Central memory CD8-positive, alpha-beta T cell (primary cell): Measurements from ENCODE around the gene TAX1BP3.
"Not testable (repeated sequence)": the region's sequence is repeated elsewhere in the genome, so short reads cannot be mapped to it uniquely, and the experiment has no call there.

Experiments
- ATAC-seq: fragments of 150-1000 bp; cut with Tn5 transposase; replicated peaks from 2 replicates; pipeline ENCODE4 v1.10.0; 2022; ENCODE audit warnings: mild to moderate bottlenecking, moderate FRiP score, moderate number of reproducible peaks; ENCODE audit not compliant: poor library complexity, severe bottlenecking; ENCODE audit errors: extremely low read depth
- DNase-seq, 2 donors: peaks; one replicate each; pipeline ENCODE4 v3.0.0; 2021; ENCODE audit warnings: low spot score in 2 of 2
- H3K27ac Mint-ChIP-seq: one replicate; pipeline ENCODE4 v1.8.0; 2022; ENCODE audit warnings: low read depth, mild to moderate bottlenecking, moderate library complexity, mixed read lengths
- H3K27me3 Mint-ChIP-seq: one replicate; pipeline ENCODE4 v1.8.0; 2022; ENCODE audit warnings: mixed read lengths
- H3K36me3 Mint-ChIP-seq: one replicate; pipeline ENCODE4 v1.8.0; 2022; ENCODE audit warnings: mild to moderate bottlenecking, moderate library complexity, mixed read lengths; ENCODE audit not compliant: insufficient read depth
- H3K4me1 Mint-ChIP-seq: one replicate; pipeline ENCODE4 v1.8.0; 2022; ENCODE audit warnings: mixed read lengths
- H3K4me3 Mint-ChIP-seq: one replicate; pipeline ENCODE4 v1.8.0; 2022; ENCODE audit warnings: mild to moderate bottlenecking, moderate library complexity, mixed read lengths
- H3K9me3 Mint-ChIP-seq: one replicate; pipeline ENCODE4 v1.8.0; 2022; ENCODE audit warnings: mixed read lengths

Gene TAX1BP3

GRCh38 chr17:3668279-3669084 is at the start of gene TAX1BP3, which contains the start of gene EMC6:
TSS of gene TAX1BP3 (minus strand) at chr17:3668578. CDS start at chr17:3668526, 52 bp downstream.
TSS of gene EMC6 (plus strand) at chr17:3668812. CDS start at chr17:3669147, 335 bp downstream.
- ATAC-seq: peak; percentile 96
- peaks cover 22% of the 10 kb centered on the region for H3K4me1 Mint-ChIP-seq
- DNase-seq: peak; percentile 99 to 100
- peak within 1 kb of the TSS; percentile 95 for H3K27ac Mint-ChIP-seq
- H3K36me3 Mint-ChIP-seq: peaks cover 15% of the 10 kb centered on the region
- no peaks in the 10 kb centered on the region for H3K27me3 Mint-ChIP-seq
- H3K4me3 Mint-ChIP-seq: peak within 1 kb of the TSS; percentile 95
- H3K9me3 Mint-ChIP-seq: no peaks in the 10 kb centered on the region

DNA sequence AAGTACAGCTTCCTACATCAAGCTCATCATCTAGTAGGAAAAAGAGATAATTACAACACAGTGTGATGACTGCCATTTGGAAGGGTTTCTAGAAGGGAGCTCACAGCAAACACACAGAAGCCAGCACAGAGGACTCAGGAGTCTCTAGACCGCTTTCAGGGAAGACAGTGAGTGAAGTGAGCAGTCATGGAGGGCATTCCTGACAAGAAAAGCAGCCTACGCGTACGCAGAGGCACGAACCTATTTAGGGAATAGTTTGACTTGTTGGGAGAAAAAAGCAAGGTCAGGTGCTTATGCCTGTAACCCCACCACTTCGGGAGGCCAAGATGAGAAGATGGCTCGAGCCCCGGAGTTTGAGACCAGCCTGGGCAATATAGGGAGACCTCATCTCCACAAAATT is 46.9 kb upstream of the TAX1BP3 start:
- Mint-ChIP-seq H3K27me3 (no peaks in the 10 kb centered on the region), H3K27ac (peak overlapping the region; percentile 58), H3K36me3 (peaks cover 46% of the 10 kb centered on the region), H3K4me1 (peaks cover 43% of the 10 kb centered on the region), H3K4me3 (no peak overlapping the region), H3K9me3 (no peaks in the 10 kb centered on the region)
- DNase-seq: no peak
- no peak for ATAC-seq

GRCh38 chr17:3712811-3713463 is 44.6 kb upstream of the TAX1BP3 start:
- H3K4me3 Mint-ChIP-seq: peak overlapping the region; percentile 50
- H3K4me1 Mint-ChIP-seq: peaks cover 43% of the 10 kb centered on the region
- H3K9me3 Mint-ChIP-seq: no peaks in the 10 kb centered on the region
- no peaks in the 10 kb centered on the region for H3K27me3 Mint-ChIP-seq
- DNase-seq (no peak), ATAC-seq (no peak)
- peak overlapping the region; percentile 60 for H3K27ac Mint-ChIP-seq
- peaks cover 32% of the 10 kb centered on the region for H3K36me3 Mint-ChIP-seq

GRCh38 chr17:3710951-3711383 is 42.6 kb upstream of the TAX1BP3 start:
- H3K9me3 Mint-ChIP-seq: no peaks in the 10 kb centered on the region
- H3K36me3 Mint-ChIP-seq: peaks cover 22% of the 10 kb centered on the region
- H3K4me3 Mint-ChIP-seq: peak overlapping the region; percentile 61
- peaks cover 33% of the 10 kb centered on the region for H3K4me1 Mint-ChIP-seq
- no peaks in the 10 kb centered on the region for H3K27me3 Mint-ChIP-seq
- DNase-seq (peak in 1 of 2 donors; percentile 79), ATAC-seq (peak; percentile 98)
- peak overlapping the region; percentile 35 for H3K27ac Mint-ChIP-seq

DNA sequence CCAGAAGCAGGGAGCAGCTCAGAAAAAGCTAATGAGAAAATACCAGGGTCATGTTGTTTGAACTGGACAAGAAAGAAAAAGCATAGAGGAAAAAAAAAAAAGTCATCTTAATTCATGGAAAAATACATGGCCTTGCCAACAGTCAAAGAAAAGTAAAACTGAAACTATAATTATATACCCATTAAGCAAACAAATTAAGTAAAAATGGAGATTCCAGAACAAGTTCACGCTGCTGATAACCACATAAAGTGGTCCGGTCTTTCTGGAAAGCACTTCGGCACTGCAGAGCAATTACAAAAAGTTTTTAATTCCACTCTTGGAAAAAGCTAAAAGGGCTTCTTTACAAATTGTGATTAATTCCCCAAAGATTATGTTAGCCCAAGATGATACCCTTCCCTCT is 40.0 kb upstream of the TAX1BP3 start:
- Mint-ChIP-seq H3K4me1 (peaks cover 39% of the 10 kb centered on the region), H3K27me3 (no peaks in the 10 kb centered on the region), H3K36me3 (peaks cover 7% of the 10 kb centered on the region), H3K27ac (no peak overlapping the region), H3K9me3 (no peaks in the 10 kb centered on the region), H3K4me3 (no peak overlapping the region)
- DNase-seq (no peak), ATAC-seq (no peak)

DNA sequence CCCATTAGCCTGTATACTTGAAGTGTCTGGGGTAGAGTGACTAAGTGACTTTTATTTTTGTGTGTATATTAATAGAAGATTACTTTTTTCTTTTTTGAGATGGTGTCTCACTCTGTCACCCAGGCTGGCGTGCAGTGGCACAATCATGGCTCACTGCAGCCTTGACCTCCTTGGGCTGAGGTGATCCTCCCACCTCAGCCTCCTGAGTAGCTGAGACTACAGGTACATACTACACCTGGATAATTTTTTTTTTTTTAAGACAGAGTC is 37.3 kb upstream of the TAX1BP3 start:
- H3K4me1 Mint-ChIP-seq: peaks cover 17% of the 10 kb centered on the region
- H3K27me3 Mint-ChIP-seq, H3K36me3 Mint-ChIP-seq, DNase-seq, H3K9me3 Mint-ChIP-seq, ATAC-seq, H3K4me3 Mint-ChIP-seq, H3K27ac Mint-ChIP-seq: not testable (repeated sequence)

- H3K4me1 Mint-ChIP-seq: peaks cover 14% of the 10 kb centered on the region
- no peaks in the 10 kb centered on the region for H3K36me3 Mint-ChIP-seq
- no peaks in the 10 kb centered on the region for H3K27me3 Mint-ChIP-seq
- H3K4me3 Mint-ChIP-seq: no peak overlapping the region
- no peak for ATAC-seq
- H3K9me3 Mint-ChIP-seq: no peaks in the 10 kb centered on the region
- H3K27ac Mint-ChIP-seq: no peak overlapping the region
- no peak for DNase-seq
These were observed 36.7 kb upstream of the TAX1BP3 start for GRCh38 chr17:3704931-3705717.

GRCh38 chr17:3702041-3702539 is 33.7 kb upstream of the TAX1BP3 start:
- H3K36me3 Mint-ChIP-seq, ATAC-seq, H3K27ac Mint-ChIP-seq, H3K27me3 Mint-ChIP-seq, H3K4me3 Mint-ChIP-seq, DNase-seq, H3K9me3 Mint-ChIP-seq: not testable (repeated sequence)
- peaks cover 14% of the 10 kb centered on the region for H3K4me1 Mint-ChIP-seq

- Mint-ChIP-seq H3K4me3 (no peak overlapping the region), H3K9me3 (no peaks in the 10 kb centered on the region), H3K36me3 (peaks cover 2% of the 10 kb centered on the region), H3K27ac (no peak overlapping the region), H3K4me1 (peaks cover 8% of the 10 kb centered on the region), H3K27me3 (no peaks in the 10 kb centered on the region)
- DNase-seq (no peak), ATAC-seq (no peak)
These were observed 31.6 kb upstream of the TAX1BP3 start for GRCh38 chr17:3699951-3700350.

GRCh38 chr17:3698139-3698538 is 29.8 kb upstream of the TAX1BP3 start:
- H3K27ac Mint-ChIP-seq: no peak overlapping the region

DNA sequence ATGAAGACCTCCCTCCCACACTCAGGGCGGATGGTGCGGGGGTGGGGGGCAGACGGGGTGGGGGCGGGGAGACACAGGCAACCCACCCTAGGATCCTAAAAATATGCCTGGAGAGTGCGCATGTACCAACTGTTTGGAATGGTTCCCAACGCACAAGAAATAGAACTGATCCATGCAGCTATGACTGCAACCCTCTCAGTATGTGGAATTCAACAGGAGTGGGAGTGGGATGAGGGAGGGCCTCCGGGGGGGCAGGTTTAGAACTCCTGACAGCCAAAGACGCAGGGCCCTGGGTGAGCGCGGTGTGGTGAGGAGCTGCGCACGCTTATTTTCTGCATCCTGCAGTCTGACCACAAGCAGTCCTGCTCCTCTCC is 28.7 kb upstream of the TAX1BP3 start:
- ATAC-seq (no peak), DNase-seq (no peak)
- Mint-ChIP-seq H3K9me3 (no peaks in the 10 kb centered on the region), H3K27ac (no peak overlapping the region), H3K4me3 (no peak overlapping the region), H3K27me3 (no peaks in the 10 kb centered on the region), H3K36me3 (peaks cover 7% of the 10 kb centered on the region), H3K4me1 (peaks cover 13% of the 10 kb centered on the region)

More at GRCh38 chr17:3698139-3698538, 29.8 kb upstream of the TAX1BP3 start:
- Mint-ChIP-seq H3K4me3 (peak overlapping the region; percentile 40), H3K36me3 (peaks cover 7% of the 10 kb centered on the region), H3K9me3 (no peaks in the 10 kb centered on the region), H3K4me1 (peaks cover 13% of the 10 kb centered on the region), H3K27me3 (no peaks in the 10 kb centered on the region)
- no peak for ATAC-seq
- no peak for DNase-seq

GRCh38 chr17:3695723-3696411 is 27.5 kb upstream of the TAX1BP3 start, which contains the start of gene P2RX5:
TSS of gene P2RX5 (minus strand) at chr17:3696155. CDS start at chr17:3696005, 150 bp downstream.
- no peaks in the 10 kb centered on the region for H3K9me3 Mint-ChIP-seq
- H3K4me3 Mint-ChIP-seq: peak within 1 kb of the TSS; percentile 80
- DNase-seq: no peak
- peak within 1 kb of the TSS; percentile 51 for H3K27ac Mint-ChIP-seq
- H3K36me3 Mint-ChIP-seq: peaks cover 7% of the 10 kb centered on the region
- no peaks in the 10 kb centered on the region for H3K27me3 Mint-ChIP-seq
- H3K4me1 Mint-ChIP-seq: peaks cover 20% of the 10 kb centered on the region
- peak; percentile 64 for ATAC-seq
